Endothelial cell of umbilical vein (primary cell): ENCODE data around the gene EDEM2. TPM values are rescaled to one million over a fixed set of nuclear protein-coding genes. Genes with fewer than 3 reads are reported as not detected.

Experiments
- BruUV-seq: library from RNA; stranded (reverse); fragments of 400-500 nt; replicated peaks from 2 replicates; lab custom pipeline; 2021; lab: Mats Ljungman, UMichigan
- CTCF ChIA-PET: fragments of 300-600, 350-600 bp; sonication (Branson Sonifier 250); formaldehyde crosslinking; loops from one replicate; lab custom pipeline; 2021; ENCODE audit warnings: antibody characterized with exemption, inconsistent platforms; lab: Charles Lee
- POLR2A ChIA-PET: fragments of 300-600, 350-600 bp; sonication (Branson Sonifier 250); formaldehyde crosslinking; loops from one replicate; lab custom pipeline; 2021; ENCODE audit warnings: antibody characterized with exemption, inconsistent platforms; lab: Charles Lee
- DNase-seq: peaks from one replicate; pipeline ENCODE4 v3.0.0-alpha.2; 2011; ENCODE audit warnings: low read depth, low spot score
- FAIRE-seq: peaks from 2 replicates; lab custom pipeline; 2011; peaks lifted over from hg19 to GRCh38; lab: Jason Lieb, UNC
- H2AFZ ChIP-seq: 2 replicates; pipeline ENCODE4 v1.6.0; 2012; ENCODE audit warnings: low read depth, low read length, control low read depth, inconsistent platforms
- H3K27ac ChIP-seq: 2 replicates; pipeline ENCODE4 v1.5.1; 2011; ENCODE audit warnings: low read depth, mild to moderate bottlenecking, control low read depth, low read length, moderate library complexity; ENCODE audit not compliant: insufficient read depth
- H3K27me3 ChIP-seq, 2 experiments: 2 replicates each; pipeline versions ENCODE4 v1.6.0 to v1.6.1; 2011; ENCODE audit warnings: low read length in 2 of 2, mixed read lengths in 1 of 2; ENCODE audit not compliant: control insufficient read depth in 2 of 2, insufficient read depth in 2 of 2
- H3K36me3 ChIP-seq, 2 experiments: 2 replicates in 1 of 2; 3 replicates in 1 of 2; pipeline ENCODE4 v1.5.1; 2011; ENCODE audit warnings: low read length in 2 of 2, mild to moderate bottlenecking in 1 of 2, moderate library complexity in 1 of 2; ENCODE audit not compliant: control insufficient read depth in 2 of 2, insufficient read depth in 2 of 2; ENCODE audit errors: extremely low read depth in 1 of 2
- H3K4me1 ChIP-seq: 3 replicates; pipeline ENCODE4 v1.5.1; 2011; ENCODE audit warnings: mild to moderate bottlenecking, low read length; ENCODE audit not compliant: control insufficient read depth, insufficient read depth; ENCODE audit errors: extremely low read depth
- H3K4me2 ChIP-seq: 2 replicates; pipeline ENCODE4 v1.6.1; 2011; ENCODE audit warnings: low read length, control low read depth, mixed read lengths; ENCODE audit not compliant: insufficient read depth
- H3K4me3 ChIP-seq, 3 experiments: fragments of 200-600 bp in 1 of 3; sonication (generic), shearing (Covaris generic) in 1 of 3; replicated peaks in 1 of 3; 2 replicates each; pipeline ENCODE4 v1.5.1; 2011 to 2016; ENCODE audit warnings: control low read depth in 3 of 3, low read length in 3 of 3, mild to moderate bottlenecking in 2 of 3, inconsistent platforms in 1 of 3, low read depth in 1 of 3, moderate library complexity in 1 of 3; ENCODE audit not compliant: insufficient read depth in 1 of 3
- H3K79me2 ChIP-seq: 2 replicates; pipeline ENCODE4 v1.6.0; 2012; ENCODE audit warnings: low read length, inconsistent platforms; ENCODE audit not compliant: control insufficient read depth, insufficient read depth
- H3K9ac ChIP-seq: replicated peaks from 2 replicates; pipeline ENCODE3; 2011; ENCODE audit warnings: low read length, control low read depth; ENCODE audit not compliant: insufficient read depth; ENCODE audit errors: extremely low read depth
- H3K9me1 ChIP-seq: replicated peaks from 3 replicates; pipeline ENCODE4 v1.6.0; 2011; ENCODE audit warnings: mild to moderate bottlenecking, low read length; ENCODE audit not compliant: control insufficient read depth, insufficient read depth; ENCODE audit errors: extremely low read depth
- H3K9me3 ChIP-seq: replicated peaks from 2 replicates; pipeline ENCODE4 v1.5.1; 2012; ENCODE audit warnings: low read length, inconsistent platforms; ENCODE audit not compliant: control insufficient read depth, insufficient read depth
- H4K20me1 ChIP-seq: replicated peaks from 2 replicates; pipeline ENCODE3; 2011; ENCODE audit warnings: mild to moderate bottlenecking, low read length; ENCODE audit not compliant: control insufficient read depth, insufficient read depth; ENCODE audit errors: extremely low read depth
- EZH2 ChIP-seq: IDR thresholded peaks from 2 replicates; pipeline ENCODE4 v1.6.1; 2012; ENCODE audit warnings: borderline replicate concordance, low read depth, mild to moderate bottlenecking, moderate library complexity, low read length, inconsistent platforms; ENCODE audit not compliant: severe bottlenecking
- FOS ChIP-seq: IDR thresholded peaks from 2 replicates; pipeline ENCODE4 v1.6.1; 2011; ENCODE audit warnings: mild to moderate bottlenecking, low read length, moderate library complexity, borderline replicate concordance; ENCODE audit not compliant: insufficient read depth
- GATA2 ChIP-seq: IDR thresholded peaks from 2 replicates; pipeline ENCODE4 v1.7.0; 2011; ENCODE audit warnings: low read depth, mild to moderate bottlenecking, moderate library complexity, mixed read lengths, low read length; ENCODE audit not compliant: insufficient read length, insufficient read depth
- JUN ChIP-seq: IDR thresholded peaks from 2 replicates; pipeline ENCODE4 v1.6.1; 2011; ENCODE audit warnings: borderline replicate concordance, low read depth; ENCODE audit not compliant: insufficient read length, insufficient read depth
- MYC ChIP-seq: IDR thresholded peaks from one replicate; pipeline ENCODE4 v1.6.1; 2011; ENCODE audit warnings: mild to moderate bottlenecking, low read depth, low read length
- POLR2A ChIP-seq: IDR thresholded peaks from 2 replicates; pipeline ENCODE4 v1.6.1; 2012; ENCODE audit warnings: low read depth, mild to moderate bottlenecking, control low read depth, low read length
- POLR2AphosphoS5 ChIP-seq: IDR thresholded peaks from 2 replicates; pipeline ENCODE4 v1.6.1; 2012; ENCODE audit warnings: low read depth, mild to moderate bottlenecking, control low read depth, low read length, moderate library complexity; ENCODE audit not compliant: insufficient read depth
- dilution Hi-C: fragments of 300-500 bp; cut with MboI; formaldehyde crosslinking; loops from one replicate; pipeline ENCODE4 v1.15.0; 2019; ENCODE audit warnings: low sequenced_read_pairs; ENCODE audit not compliant: extremely low pct_ligation_motif_present
- intact Hi-C: fragments of 100-400 bp; cut with micrococcal nuclease; formaldehyde crosslinking; loops from one replicate; pipeline ENCODE4 v1.10.0; 2022
- polyA plus RNA-seq, 4 experiments: library from polyadenylated mRNA; depleted of rRNA in 3 of 4; stranded (reverse) in 3 of 4; unstranded in 1 of 4; fragments of >200 nt; gene quantifications; 2 replicates each; pipeline versions ENCODE4 v1.2.1 to v1.2.3, GENCODE V29; 2011 to 2012; ENCODE audit warnings: missing spikeins in 1 of 4
- total RNA-seq: library from RNA; stranded (reverse); gene quantifications from 2 replicates; pipeline ENCODE4 v1.2.3, GENCODE V29; 2021
- TF ChIP-seq, protein P1 (sequence below): IDR thresholded peaks from 2 replicates; pipeline ENCODE4 v1.6.1; 2011; ENCODE audit not compliant: insufficient read depth, insufficient read length
- TF ChIP-seq, protein P2 (sequence below), 2 donors: IDR thresholded peaks; 1 replicate in 1 of 2; 2 replicates in 1 of 2; pipeline ENCODE4 v1.5.1; 2011; ENCODE audit warnings: low read length in 2 of 2, mild to moderate bottlenecking in 2 of 2, moderate library complexity in 2 of 2, control low read depth in 1 of 2, inconsistent platforms in 1 of 2, low read depth in 1 of 2; ENCODE audit not compliant: insufficient read depth in 1 of 2; ENCODE audit errors: extremely low read depth in 1 of 2

Gene EDEM2
- total and polyA plus RNA-seq, 2 donors (not counting 3 experiments of a cell fraction or from before 2014, with no cell fraction given) = 29.1 to 39.5 TPM

DNA sequence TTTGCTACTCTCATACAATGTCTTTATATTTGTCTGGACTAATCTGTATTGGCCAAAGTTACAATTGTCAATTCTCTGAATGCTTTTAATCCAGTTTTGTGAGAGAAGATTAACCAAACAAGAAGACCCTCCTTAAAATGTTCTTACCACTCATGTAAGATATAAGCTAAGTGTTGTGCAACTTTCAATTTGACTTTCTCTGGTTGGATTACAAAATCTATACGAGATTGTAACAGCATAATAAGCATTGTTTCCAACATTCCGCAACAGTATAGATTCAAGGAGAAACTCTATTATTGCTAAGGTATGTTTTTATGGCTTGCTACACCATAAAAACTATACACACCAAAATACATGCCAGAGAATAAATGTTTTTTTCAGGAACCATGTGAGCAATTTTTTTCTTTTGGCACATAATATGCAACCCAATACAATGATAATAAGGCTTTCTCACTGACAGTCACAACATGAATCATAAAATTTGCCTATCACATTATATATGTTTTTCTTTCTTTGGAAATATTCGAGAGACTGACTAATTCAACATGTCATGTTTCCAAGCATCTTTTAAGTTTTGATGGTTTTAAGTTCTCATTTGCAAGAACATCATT is 42.3 kb downstream of the EDEM2 start:
- Histone ChIP-seq H3K4me3 (no peak overlapping the region), H3K4me2 (no peak overlapping the region), H2AFZ (no peak overlapping the region), H3K9ac (no peak overlapping the region), H3K79me2 (no peaks in the 10 kb centered on the region), H3K36me3 (no peaks in the 10 kb centered on the region), H3K4me1 (no peaks in the 10 kb centered on the region), H3K9me1 (no peaks in the 10 kb centered on the region), H4K20me1 (no peaks in the 10 kb centered on the region), H3K27ac (no peak overlapping the region), H3K9me3 (no peaks in the 10 kb centered on the region), H3K27me3 (no peaks in the 10 kb centered on the region)
- DNase-seq (no peak), FAIRE-seq (no peak)
- no TSS peak for BruUV-seq
- ChIA-PET CTCF (interaction anchor here (0.9 to 1.5 kb wide), 2 partner anchors 8 to 40 kb away, joined by 3 to 6 read pairs; no protein-coding TSS in a partner anchor), POLR2A (no interaction called here)
- dilution Hi-C loops (no loop called here), intact Hi-C loops (no loop called here)
- TF ChIP-seq GATA2 (no peak), POLR2AphosphoS5 (no peak), EZH2 (no peak), JUN (no peak), POLR2A (no peak), MYC (no peak), FOS (no peak)
- TF ChIP-seq, protein P1, sequence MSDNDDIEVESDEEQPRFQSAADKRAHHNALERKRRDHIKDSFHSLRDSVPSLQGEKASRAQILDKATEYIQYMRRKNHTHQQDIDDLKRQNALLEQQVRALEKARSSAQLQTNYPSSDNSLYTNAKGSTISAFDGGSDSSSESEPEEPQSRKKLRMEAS = no peak
- TF ChIP-seq, protein P2, sequence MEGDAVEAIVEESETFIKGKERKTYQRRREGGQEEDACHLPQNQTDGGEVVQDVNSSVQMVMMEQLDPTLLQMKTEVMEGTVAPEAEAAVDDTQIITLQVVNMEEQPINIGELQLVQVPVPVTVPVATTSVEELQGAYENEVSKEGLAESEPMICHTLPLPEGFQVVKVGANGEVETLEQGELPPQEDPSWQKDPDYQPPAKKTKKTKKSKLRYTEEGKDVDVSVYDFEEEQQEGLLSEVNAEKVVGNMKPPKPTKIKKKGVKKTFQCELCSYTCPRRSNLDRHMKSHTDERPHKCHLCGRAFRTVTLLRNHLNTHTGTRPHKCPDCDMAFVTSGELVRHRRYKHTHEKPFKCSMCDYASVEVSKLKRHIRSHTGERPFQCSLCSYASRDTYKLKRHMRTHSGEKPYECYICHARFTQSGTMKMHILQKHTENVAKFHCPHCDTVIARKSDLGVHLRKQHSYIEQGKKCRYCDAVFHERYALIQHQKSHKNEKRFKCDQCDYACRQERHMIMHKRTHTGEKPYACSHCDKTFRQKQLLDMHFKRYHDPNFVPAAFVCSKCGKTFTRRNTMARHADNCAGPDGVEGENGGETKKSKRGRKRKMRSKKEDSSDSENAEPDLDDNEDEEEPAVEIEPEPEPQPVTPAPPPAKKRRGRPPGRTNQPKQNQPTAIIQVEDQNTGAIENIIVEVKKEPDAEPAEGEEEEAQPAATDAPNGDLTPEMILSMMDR (IDR thresholded peaks at IDR 0.05; ENCODE audit: extremely low read depth in 1 of 2, insufficient read depth in 1 of 2, low read depth in 1 of 2, low read length in 2 of 2) = no peak
